ENCODE measurements around the gene COMMD8. TPM values are rescaled to one million over a fixed set of nuclear protein-coding genes. Genes with fewer than 3 reads are reported as not detected.

The COMMD8 gene
- total RNA-seq, 1 experiment from 2014 or later, result 10.9 TPM

- Histone ChIP-seq H2BK120ac (ENCODE audit: low read depth, low read length, poor library complexity, severe bottlenecking) (no peak overlapping the region), H3K56ac (ENCODE audit: insufficient read length, low read depth, low read length) (no peak overlapping the region)
- peak overlapping the region in 2 of 3 experiments; percentile 66 to 93; a peak in 2 of 7 replicates for H3K27ac Mint-ChIP-seq
Observed at GRCh38 chr4:47485768-47486167, 22.3 kb upstream of the COMMD8 start.

More at GRCh38 chr4:47485768-47486167, 22.3 kb upstream of the COMMD8 start:
- no peak overlapping the region for H3K4ac ChIP-seq (ENCODE audit: low read depth, low read length)
- H3K27ac ChIP-seq (ENCODE audit: insufficient read length, low read depth, low read length), result no peak overlapping the region
- no peaks in the 10 kb centered on the region for H3K4me1 ChIP-seq (ENCODE audit: insufficient read depth, low read length)
- no peak overlapping the region for H2BK12ac ChIP-seq (ENCODE audit: insufficient read length, low read depth, low read length)
- no peaks in the 10 kb centered on the region for H3K79me2 ChIP-seq (ENCODE audit: insufficient read depth, low read length)
- H4K91ac ChIP-seq (ENCODE audit: insufficient read length, low read depth, low read length), result no peak overlapping the region
- H3K27me3 ChIP-seq (ENCODE audit: insufficient read depth, low read length), result no peaks in the 10 kb centered on the region; the same call in 1 of the 2 replicates
- H2AFZ ChIP-seq (ENCODE audit: low read length), result no peak overlapping the region
- H3K23me2 ChIP-seq (ENCODE audit: insufficient read length, low read depth, low read length, poor library complexity, severe bottlenecking), result peaks cover 7% of the 10 kb centered on the region
- TF ChIP-seq, protein P1, sequence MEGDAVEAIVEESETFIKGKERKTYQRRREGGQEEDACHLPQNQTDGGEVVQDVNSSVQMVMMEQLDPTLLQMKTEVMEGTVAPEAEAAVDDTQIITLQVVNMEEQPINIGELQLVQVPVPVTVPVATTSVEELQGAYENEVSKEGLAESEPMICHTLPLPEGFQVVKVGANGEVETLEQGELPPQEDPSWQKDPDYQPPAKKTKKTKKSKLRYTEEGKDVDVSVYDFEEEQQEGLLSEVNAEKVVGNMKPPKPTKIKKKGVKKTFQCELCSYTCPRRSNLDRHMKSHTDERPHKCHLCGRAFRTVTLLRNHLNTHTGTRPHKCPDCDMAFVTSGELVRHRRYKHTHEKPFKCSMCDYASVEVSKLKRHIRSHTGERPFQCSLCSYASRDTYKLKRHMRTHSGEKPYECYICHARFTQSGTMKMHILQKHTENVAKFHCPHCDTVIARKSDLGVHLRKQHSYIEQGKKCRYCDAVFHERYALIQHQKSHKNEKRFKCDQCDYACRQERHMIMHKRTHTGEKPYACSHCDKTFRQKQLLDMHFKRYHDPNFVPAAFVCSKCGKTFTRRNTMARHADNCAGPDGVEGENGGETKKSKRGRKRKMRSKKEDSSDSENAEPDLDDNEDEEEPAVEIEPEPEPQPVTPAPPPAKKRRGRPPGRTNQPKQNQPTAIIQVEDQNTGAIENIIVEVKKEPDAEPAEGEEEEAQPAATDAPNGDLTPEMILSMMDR (conservative IDR thresholded peaks at IDR 0.05), result no peak
- no peak overlapping the region for H2AK5ac ChIP-seq (ENCODE audit: insufficient read length, low read length)
- H3K23ac ChIP-seq (ENCODE audit: insufficient read length, low read depth, low read length), result no peak overlapping the region
- H2BK5ac ChIP-seq (ENCODE audit: insufficient read length, low read length), result no peak overlapping the region
- peaks cover 8 to 16% of the 10 kb centered on the region in 2 experiments for H3K4me1 Mint-ChIP-seq
- H3K18ac ChIP-seq (ENCODE audit: insufficient read length, low read depth, low read length), result no peak overlapping the region
- no CpG with 5 or more reads among the region's 14 CpGs for WGBS (ENCODE audit: extremely low coverage, insufficient read length, low lambda C conversion rate)
- no peaks in the 10 kb centered on the region for H3K36me3 Mint-ChIP-seq (ENCODE audit: insufficient read depth in 1 of 3, low read depth in 3 of 3)
- no peak overlapping the region for H4K8ac ChIP-seq (replicated peaks; ENCODE audit: insufficient read length, low read depth, low read length)
- H3K9me3 Mint-ChIP-seq, result peaks cover 0 to 6% of the 10 kb centered on the region in 2 experiments; a peak in 2 of 5 replicates
- H3K14ac ChIP-seq (ENCODE audit: insufficient read depth, low read length), result no peak overlapping the region
- peak overlapping the region; percentile 72 for H3K4me2 ChIP-seq (ENCODE audit: insufficient read depth, insufficient read length, low read length)
- peak overlapping the region; percentile 91 to 92 for H3K4me3 Mint-ChIP-seq
- no peak overlapping the region for H4K5ac ChIP-seq (ENCODE audit: insufficient read length, low read depth, low read length)
- H4K20me1 ChIP-seq (ENCODE audit: control insufficient read depth, insufficient read depth, insufficient read length), result no peaks in the 10 kb centered on the region
- H3K79me1 ChIP-seq (ENCODE audit: insufficient read depth, low read depth, low read length, poor library complexity, severe bottlenecking), result no peaks in the 10 kb centered on the region
- no peaks in the 10 kb centered on the region for H3K9me3 ChIP-seq (ENCODE audit: control insufficient read depth, low read depth, low read length)
- peak overlapping the region; percentile 66 for H3K9ac ChIP-seq (ENCODE audit: extremely low read depth, insufficient read length, low read length)
- DNase-seq, result no peak
- H2BK15ac ChIP-seq (ENCODE audit: low read depth, low read length), result no peak overlapping the region
- H3T11ph ChIP-seq (ENCODE audit: low read length), result no peak overlapping the region
- H3K27me3 Mint-ChIP-seq (ENCODE audit: low read depth), result peaks cover 12% of the 10 kb centered on the region
- no peak overlapping the region for H2BK20ac ChIP-seq (ENCODE audit: low read depth, low read length, poor library complexity, severe bottlenecking)

Measured in H9 (cell line).